A673 (cell line): ENCODE results near the gene SIGLEC9. TPM values are rescaled to one million over a fixed set of nuclear protein-coding genes. Genes with fewer than 3 reads are reported as not detected.

ENCODE experiments used
- BruUV-seq: library from RNA; stranded (reverse); fragments of 400-500 nt; replicated peaks from 2 replicates; lab custom pipeline; 2021; lab: Mats Ljungman, UMichigan
- CTCF ChIA-PET: fragments of 300-600 bp; sonication (Branson Sonifier 250); formaldehyde crosslinking; loops from one replicate; lab custom pipeline; 2022; ENCODE audit warnings: antibody characterized with exemption; lab: Charles Lee
- POLR2A ChIA-PET: fragments of 300-600 bp; sonication (Branson Sonifier 250); formaldehyde crosslinking; loops from one replicate; lab custom pipeline; 2022; ENCODE audit warnings: antibody characterized with exemption; ENCODE audit not compliant: low non-redundant PET; lab: Charles Lee
- DNase-seq: peaks from one replicate; pipeline ENCODE4 v3.0.0-alpha.2; 2015; ENCODE audit warnings: low spot score
- H3K27ac ChIP-seq: fragments of 200-600 bp; sonication (generic); 2 replicates; pipeline ENCODE4 v1.5.1; 2016; ENCODE audit warnings: mixed run types, low read depth, mild to moderate bottlenecking, mixed read lengths, antibody characterized with exemption, low read length; ENCODE audit not compliant: poor library complexity, severe bottlenecking
- H3K27me3 ChIP-seq: fragments of 200-600 bp; sonication (generic); replicated peaks from 2 replicates; pipeline ENCODE4 v1.6.1; 2017; ENCODE audit warnings: mixed run types, low read depth, mild to moderate bottlenecking, mixed read lengths, antibody characterized with exemption, low read length; ENCODE audit not compliant: insufficient read depth, poor library complexity
- H3K36me3 ChIP-seq: fragments of 200-600 bp; sonication (generic); 2 replicates; pipeline ENCODE4 v1.6.1; 2016; ENCODE audit warnings: mixed run types, mild to moderate bottlenecking, mixed read lengths, antibody characterized with exemption, low read length; ENCODE audit not compliant: insufficient read depth, poor library complexity, severe bottlenecking
- H3K4me1 ChIP-seq: fragments of 200-600 bp; sonication (generic); 2 replicates; pipeline ENCODE4 v1.6.1; 2017; ENCODE audit warnings: mixed run types, mild to moderate bottlenecking, mixed read lengths, antibody characterized with exemption, low read length; ENCODE audit not compliant: insufficient read depth, poor library complexity, severe bottlenecking
- H3K4me3 ChIP-seq: fragments of 200-600 bp; sonication (generic); 2 replicates; pipeline ENCODE4 v1.5.1; 2016; ENCODE audit warnings: low read depth, mixed run types, mild to moderate bottlenecking, mixed read lengths, low read length; ENCODE audit not compliant: poor library complexity, severe bottlenecking
- H3K9me3 ChIP-seq: fragments of 200-600 bp; sonication (generic); 2 replicates; pipeline ENCODE4 v1.6.1; 2016; ENCODE audit warnings: mixed run types, low read depth, mild to moderate bottlenecking, mixed read lengths, antibody characterized with exemption, low read length; ENCODE audit not compliant: poor library complexity, severe bottlenecking
- CTCF ChIP-seq: fragments of 300-800, 200-600 bp; sonication (generic); conservative IDR thresholded peaks from 2 replicates; pipeline ENCODE4 v1.5.1; 2017; ENCODE audit warnings: low read depth, mild to moderate bottlenecking, antibody characterized with exemption, low read length, moderate library complexity, mixed read lengths
- EZH2 ChIP-seq: fragments of 200-600 bp; sonication (generic); IDR thresholded peaks from 2 replicates; pipeline ENCODE4 v1.6.1; 2017; ENCODE audit warnings: borderline replicate concordance, low read depth, mild to moderate bottlenecking, mixed read lengths, antibody characterized with exemption, low read length; ENCODE audit not compliant: poor library complexity, severe bottlenecking
- intact Hi-C: fragments of 100-400 bp; cut with micrococcal nuclease; formaldehyde crosslinking; loops from one replicate; pipeline ENCODE4 v1.10.0; 2022; ENCODE audit not compliant: unreplicated experiment
- total RNA-seq: library from RNA; stranded (reverse); gene quantifications from 2 replicates; pipeline ENCODE4 v1.2.3, GENCODE V29; 2021

SIGLEC9 gene
- total RNA-seq, 1 experiment from 2014 or later = not detected

DNA sequence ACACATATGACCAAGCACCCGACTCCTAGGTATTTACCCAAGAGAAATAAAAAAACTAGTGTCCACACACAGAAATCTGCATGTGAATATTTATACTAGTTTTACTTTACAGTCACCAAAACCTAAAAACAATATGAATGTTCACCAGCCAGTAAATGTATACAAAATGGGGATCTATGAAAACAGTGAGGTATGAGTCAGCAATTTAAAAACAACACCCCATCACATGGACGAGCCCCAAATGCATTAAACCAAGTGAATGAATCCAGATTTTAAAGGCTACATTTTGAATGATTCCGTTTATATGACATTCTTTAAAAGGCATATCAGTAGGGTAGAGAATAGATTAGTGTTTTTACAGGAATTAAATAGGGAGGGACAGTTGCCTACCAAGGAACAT is 39.5 kb downstream of the SIGLEC9 start:
- Histone ChIP-seq H3K27me3 (no peaks in the 10 kb centered on the region), H3K9me3 (no peaks in the 10 kb centered on the region), H3K4me1 (no peaks in the 10 kb centered on the region), H3K27ac (no peak overlapping the region), H3K36me3 (no peaks in the 10 kb centered on the region), H3K4me3 (no peak overlapping the region)
- BruUV-seq = no TSS peak
- CTCF ChIA-PET = no interaction called here
- TF ChIP-seq CTCF (no peak), EZH2 (no peak)
- POLR2A ChIA-PET = no interaction called here
- DNase-seq = no peak
- intact Hi-C loops = no loop called here

DNA sequence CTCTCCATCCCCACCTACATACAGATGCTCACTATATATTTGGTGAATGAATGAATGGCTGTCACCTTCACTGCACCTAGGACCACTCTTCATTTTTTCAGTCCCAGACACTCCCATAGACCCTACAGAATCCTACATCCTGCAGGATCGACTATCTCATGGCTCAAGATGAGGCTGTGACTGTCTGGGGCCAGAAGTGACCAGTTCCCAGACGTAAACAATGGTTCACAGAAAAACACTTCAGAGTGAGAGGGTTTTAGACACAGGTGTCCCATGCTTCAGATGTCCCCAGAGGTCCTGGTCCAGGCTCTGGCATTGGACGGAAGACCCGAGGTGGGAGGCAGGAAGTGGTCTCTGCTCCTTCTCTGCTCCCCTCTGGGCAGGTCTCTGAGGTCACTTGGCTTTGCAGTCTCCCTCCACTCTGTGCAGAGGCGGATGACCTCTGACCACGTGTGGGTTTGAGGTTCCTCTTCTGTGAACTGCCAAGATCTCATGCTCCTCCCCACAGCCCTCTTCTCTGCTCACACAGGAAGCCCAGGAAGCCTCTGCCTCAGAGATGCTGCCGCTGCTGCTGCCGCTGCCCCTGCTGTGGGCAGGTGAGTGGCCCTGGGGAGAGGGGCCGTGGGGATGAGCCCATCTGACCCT is 42.3 kb downstream of the SIGLEC9 start:
- Histone ChIP-seq H3K27ac (no peak overlapping the region), H3K4me3 (no peak overlapping the region), H3K9me3 (no peaks in the 10 kb centered on the region), H3K27me3 (peaks cover 21% of the 10 kb centered on the region), H3K4me1 (no peaks in the 10 kb centered on the region), H3K36me3 (no peaks in the 10 kb centered on the region)
- CTCF ChIA-PET = no interaction called here
- no peak for TF ChIP-seq CTCF
- no peak for TF ChIP-seq EZH2
- DNase-seq = no peak
- intact Hi-C loops = no loop called here
- POLR2A ChIA-PET = no interaction called here
- no TSS peak for BruUV-seq

DNA sequence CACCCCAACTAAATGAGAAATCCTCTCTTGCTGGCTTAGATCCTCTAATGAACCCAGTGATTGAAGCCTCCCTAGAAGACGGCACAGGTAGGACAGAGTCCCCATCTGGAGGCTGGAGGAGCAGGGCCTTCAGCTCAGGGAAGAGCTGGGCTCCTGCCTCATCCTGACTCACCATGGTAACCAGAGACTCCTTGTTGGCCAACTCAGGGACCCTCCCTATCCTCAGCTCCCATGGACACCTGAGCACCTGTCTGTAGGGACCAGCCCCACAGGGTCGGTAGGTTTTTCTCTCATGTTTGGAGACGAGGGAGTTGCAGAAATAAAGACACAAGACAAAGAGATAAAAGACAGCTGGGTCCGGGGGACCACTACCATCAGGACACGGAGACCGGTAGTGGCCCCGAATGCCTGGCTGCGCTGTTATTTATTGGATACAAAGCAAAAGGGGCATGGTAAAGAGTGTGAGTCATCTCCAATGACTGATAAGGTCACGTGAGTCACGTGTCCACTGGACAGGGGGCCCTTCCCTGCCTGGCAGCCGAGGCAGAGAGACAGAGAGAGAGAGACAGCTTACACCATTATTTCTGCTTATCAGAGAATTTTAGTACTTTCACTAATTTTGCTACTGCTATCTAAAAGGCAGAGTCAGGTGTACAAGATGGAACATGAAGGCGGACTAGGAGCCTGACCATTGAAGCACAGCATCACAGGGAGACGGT is 44.0 kb downstream of the SIGLEC9 start:
- no peaks in the 10 kb centered on the region for H3K36me3 ChIP-seq
- peaks cover 22% of the 10 kb centered on the region for H3K27me3 ChIP-seq
- no peak overlapping the region for H3K27ac ChIP-seq
- ChIA-PET POLR2A (interaction anchor here (0.6 kb wide), 1 partner anchor 307 kb away, joined by 4 read pairs; no protein-coding TSS in a partner anchor), CTCF (interaction anchor here (0.6 kb wide), 2 partner anchors 29 to 148 kb away, joined by 3 read pairs; no protein-coding TSS in a partner anchor)
- intact Hi-C loops = no loop called here
- H3K4me3 ChIP-seq = no peak overlapping the region
- H3K4me1 ChIP-seq = no peaks in the 10 kb centered on the region
- TF ChIP-seq CTCF = no peak
- no peak for TF ChIP-seq EZH2
- no TSS peak for BruUV-seq
- no peaks in the 10 kb centered on the region for H3K9me3 ChIP-seq
- no peak for DNase-seq
